ENCODE results near the gene SNX8.
"Not testable (repeated sequence)": the region's sequence is repeated elsewhere in the genome, so short reads cannot be mapped to it uniquely, and the experiment has no call there.

Gene SNX8

GRCh38 chr7:2325162-2325561 lies 10.9 kb upstream of the SNX8 start:
- no peak for DNase-seq

DNA sequence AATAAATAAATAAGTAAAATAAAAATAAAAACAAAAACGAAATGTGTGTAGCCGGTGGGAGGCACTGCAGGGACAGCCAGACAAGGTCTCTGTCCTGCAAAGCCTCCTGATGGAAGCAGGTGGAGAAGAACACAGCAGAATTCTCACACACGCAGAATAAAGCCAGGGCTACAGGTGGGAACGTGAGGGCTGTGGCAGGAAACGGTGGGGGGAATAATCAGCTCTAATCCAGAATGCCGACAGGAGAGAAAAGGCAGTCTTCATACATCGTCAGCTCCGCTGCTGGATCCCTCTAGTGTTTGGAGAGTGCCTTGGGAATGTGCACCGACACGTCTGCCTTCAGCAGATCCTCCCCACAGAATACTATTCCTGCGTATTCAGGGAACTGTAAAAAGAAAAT lies 6.8 kb upstream of the SNX8 start:
- DNase-seq, result no peak

GRCh38 chr7:2317556-2318293 lies 3.5 kb upstream of the SNX8 start:
- no peak for DNase-seq

DNA sequence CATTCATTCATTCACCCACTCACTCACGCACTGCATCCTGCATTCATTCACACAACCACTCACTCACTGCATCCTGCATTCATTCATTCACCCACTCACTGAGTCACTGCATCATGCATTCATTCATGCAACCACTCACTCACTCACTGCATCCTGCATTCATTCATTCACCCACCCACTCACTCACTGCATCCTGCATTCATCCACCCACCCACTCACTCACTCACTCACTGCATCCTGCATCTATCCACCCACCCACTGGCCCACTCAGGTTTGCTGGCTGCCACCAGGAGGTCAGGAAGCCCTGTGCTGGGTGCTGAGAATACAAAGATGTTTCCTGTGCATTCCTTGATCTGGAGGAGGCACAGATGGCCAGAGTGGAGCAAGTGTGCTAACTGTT lies 2.3 kb upstream of the SNX8 start:
- no peak for DNase-seq

GRCh38 chr7:2315787-2316186 lies 1.5 kb upstream of the SNX8 start:
- DNase-seq, result no peak

DNA sequence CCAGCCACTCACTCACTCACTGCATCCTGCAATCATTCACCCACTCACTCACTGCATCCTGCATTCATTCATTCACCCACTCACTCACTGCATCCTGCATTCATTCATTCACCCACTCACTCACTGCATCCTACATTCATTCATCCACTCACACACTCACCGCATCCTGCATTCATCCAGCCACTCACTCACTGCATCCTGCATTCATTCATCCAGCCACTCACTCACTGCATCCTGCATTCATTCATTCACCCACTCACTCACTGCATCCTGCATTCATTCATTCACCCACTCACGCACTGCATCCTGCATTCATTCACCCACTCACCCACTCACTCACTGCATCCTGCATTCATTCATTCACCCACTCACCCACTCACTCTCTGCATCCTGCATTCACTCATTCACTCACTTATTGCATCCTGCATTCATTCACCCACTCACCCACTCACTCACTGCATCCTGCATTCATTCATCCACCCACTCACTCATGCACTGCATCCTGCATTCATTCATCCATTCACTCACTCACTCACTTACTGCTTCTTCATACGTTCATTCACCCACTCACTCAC lies 802 bp upstream of the SNX8 start:
- not testable (repeated sequence) for DNase-seq

- no peak for DNase-seq
These were observed 612 bp downstream of the SNX8 start for GRCh38 chr7:2313450-2314208.

- no peak for DNase-seq
These were observed 1.8 kb downstream of the SNX8 start for GRCh38 chr7:2312267-2312929.

DNA sequence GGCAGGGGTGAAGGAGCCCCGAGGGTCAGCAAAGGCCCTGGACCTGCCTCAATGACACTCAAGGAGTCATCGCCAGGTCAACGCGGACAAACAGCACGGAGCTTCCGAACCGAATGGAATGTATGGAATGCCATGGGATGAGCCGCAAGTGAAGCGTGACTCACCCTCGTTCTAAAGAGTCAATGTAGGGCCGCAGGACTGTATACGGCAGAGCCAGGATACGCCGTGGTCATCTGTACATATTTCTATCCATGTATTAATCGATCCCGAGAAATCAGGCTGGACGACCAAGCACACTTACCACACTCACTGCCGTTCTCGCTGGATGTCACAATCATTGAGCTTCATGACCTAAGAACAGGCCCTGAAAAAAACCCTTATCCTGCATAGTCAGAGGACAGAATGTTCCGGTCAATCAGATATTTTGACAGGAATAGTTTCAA lies 4.3 kb downstream of the SNX8 start:
- DNase-seq, result no peak

- no peak for DNase-seq
These were observed 6.5 kb downstream of the SNX8 start for GRCh38 chr7:2307690-2308107.

DNA sequence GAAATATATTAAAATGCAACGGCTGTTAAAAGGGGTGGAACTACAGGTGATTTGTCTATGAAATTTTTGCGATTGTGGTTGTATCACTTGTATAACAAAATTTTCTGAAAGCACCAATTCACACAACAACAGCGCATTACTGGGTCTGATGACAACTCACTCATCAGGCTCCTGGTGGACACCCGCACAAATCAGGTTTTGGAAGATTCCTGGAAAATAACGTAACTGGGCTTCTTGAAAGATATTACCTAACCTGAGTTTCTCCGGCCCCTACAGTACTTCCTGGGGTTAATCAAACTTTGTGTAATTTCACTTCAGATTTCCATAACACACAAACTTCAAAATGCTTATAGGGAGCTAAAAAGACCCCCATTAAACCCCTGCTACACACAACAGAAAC lies 7.6 kb downstream of the SNX8 start:
- no peak for DNase-seq

DNA sequence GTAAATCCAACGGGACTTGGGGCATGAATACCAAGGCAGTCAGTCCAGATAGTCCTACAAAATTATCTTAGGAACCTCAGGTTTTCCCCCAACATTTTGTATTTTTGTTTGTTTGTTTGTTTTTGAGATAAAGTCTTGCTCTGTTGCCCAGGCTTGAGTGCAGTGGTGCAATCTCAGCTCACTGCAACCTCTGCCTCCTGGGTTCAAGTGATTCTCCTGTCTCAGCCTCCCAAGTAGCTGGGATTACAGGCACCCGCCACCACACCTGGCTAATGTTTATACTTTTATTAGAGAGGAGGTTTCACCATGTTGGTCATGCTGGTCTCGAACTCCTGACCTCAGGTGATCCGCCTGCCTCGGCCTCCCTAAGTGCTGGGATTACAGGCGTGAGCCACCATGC lies 9.0 kb downstream of the SNX8 start:
- not testable (repeated sequence) for DNase-seq

GRCh38 chr7:2303520-2303919 lies 10.7 kb downstream of the SNX8 start:
- DNase-seq, result not testable (repeated sequence)

DNA sequence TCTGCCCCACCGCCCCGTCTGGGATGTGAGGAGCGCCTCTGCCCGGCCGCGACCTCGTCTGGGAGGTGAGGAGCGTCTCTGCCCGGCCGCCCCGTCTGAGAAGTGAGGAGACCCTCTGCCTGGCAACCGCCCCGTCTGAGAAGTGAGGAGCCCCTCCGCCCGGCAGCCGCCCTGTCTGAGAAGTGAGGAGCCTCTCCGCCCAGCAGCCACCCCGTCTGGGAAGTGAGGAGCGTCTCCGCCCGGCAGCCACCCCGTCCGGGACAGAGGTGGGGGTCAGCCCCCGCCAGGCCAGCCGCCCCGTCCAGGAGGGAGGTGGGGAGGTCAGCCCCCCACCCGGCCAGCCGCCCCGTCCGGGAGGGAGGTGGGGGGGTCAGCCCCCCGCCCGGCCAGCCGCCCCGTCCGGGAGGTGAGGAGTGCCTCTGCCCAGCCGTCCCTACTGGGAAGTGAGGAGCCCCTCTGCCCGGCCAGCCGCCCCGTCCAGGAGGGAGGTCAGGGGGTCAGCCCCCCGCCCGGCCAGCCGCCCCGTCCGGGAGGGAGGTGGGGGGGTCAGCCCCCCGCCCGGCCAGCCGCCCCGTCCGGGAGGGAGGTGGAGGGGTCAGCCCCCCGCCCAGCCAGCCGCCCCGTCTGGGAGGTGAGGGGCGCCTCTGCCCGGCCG lies 11.4 kb downstream of the SNX8 start:
- not testable (repeated sequence) for DNase-seq

DNA sequence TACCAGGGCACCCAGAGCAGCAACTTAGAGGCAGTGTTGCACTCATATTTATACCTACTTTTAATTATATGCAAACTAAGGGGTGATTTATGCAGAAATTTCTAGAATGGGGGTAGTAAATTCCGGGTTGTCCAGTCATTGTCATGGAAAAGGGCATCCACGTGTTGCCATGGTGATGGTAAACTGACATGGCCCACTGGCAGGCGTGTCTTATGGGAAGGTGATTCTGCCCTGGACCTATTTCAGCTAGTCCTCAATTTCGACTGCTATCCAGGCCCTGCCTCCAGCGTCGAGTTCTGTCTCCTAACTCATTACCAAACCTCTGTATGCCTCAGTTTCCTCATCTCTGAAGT lies 12.8 kb downstream of the SNX8 start:
- DNase-seq, result no peak

GRCh38 chr7:2299870-2300512 lies 14.2 kb downstream of the SNX8 start:
- no peak for DNase-seq

DNA sequence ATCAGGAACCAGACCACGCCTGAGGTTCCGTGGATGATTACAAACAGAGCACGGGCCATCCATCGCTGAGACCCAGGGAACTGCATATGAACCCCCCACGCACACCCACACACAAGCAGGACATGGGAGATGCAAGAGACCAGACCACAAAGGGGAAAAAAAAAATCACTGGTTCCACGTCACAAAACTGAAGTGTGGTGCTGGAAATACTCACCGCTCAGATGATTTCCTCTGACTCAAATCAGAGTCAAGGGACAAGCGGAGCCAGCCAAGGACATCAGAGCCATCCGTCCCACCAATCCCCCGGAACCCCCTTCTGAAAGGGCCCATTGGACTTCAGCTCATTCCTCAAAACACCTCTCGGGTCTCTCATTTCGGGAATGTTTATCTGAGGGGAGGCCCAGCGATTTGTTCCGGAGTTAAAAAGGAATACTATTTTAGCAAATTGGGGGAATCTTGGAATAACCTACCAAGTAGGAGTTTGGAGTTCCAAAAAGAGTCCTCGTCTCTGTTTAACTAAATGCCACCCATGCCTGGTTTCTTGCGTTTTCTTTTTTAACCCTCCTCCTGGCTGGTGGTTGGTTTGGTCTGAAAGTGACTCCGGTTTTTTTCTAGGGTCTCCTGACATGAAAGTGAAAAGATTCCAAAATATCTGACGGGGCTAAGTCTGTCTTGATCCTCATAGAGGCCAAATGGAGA lies 15.0 kb downstream of the SNX8 start:
- peak; percentile 58 for DNase-seq

DNA sequence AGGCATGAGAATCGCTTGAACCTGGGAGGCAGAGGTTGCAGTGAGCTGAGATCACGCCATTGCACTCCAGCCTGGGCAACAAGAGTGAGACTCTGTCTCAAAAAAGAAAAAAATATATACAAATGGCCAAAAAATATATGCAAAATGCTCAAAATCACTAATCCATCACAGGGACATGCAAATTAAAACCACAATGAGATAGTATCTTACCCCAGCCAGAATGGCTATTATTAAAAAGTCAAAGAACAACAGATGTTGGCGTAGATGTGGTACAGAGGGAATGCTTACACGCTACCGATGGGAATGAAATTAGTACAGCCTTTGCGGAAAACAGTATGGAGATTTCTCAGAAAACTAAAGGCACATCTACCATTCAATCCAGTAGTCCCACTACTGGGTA lies 17.4 kb downstream of the SNX8 start:
- DNase-seq, result no peak

- no peak for DNase-seq
These were observed 18.2 kb downstream of the SNX8 start for GRCh38 chr7:2295936-2296620.

DNA sequence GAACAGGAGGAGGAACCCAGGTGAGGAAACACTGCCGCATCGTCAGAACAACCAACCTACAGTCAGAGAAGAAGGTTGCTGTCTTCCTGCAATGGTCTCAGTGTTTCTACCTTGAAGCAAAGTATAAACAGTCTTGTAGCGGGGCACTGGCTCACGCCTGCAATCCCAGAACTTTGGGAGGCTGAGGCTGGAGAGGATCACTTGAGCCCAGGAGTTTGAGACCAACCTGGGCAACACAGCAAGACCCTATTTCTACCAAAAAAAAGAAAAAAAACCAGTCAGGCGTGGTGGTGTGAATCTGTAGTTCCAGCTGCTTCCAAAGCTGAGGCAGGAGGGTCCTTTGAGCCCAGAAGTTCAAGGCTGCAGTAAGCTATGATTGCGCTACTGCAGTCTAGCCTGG lies 23.4 kb downstream of the SNX8 start:
- DNase-seq, result no peak

GRCh38 chr7:2289621-2290020 lies 24.6 kb downstream of the SNX8 start:
- DNase-seq, result no peak

All from activated CD8-positive, alpha-beta memory T cell treated with anti-CD3 and anti-CD28 coated beads, Interleukin-2, amount 50 U/mL, for 48 hours (primary cell).